Measurements from ENCODE around the gene FAM98C. TPM values are rescaled to one million over a fixed set of nuclear protein-coding genes. Genes with fewer than 3 reads are reported as not detected.
A peak's percentile ranks its signal among the peaks of the same experiment; 100 is the strongest.

The FAM98C gene
- total RNA-seq, 1 donor from 2014 or later = 25.2 TPM

- Mint-ChIP-seq H3K27ac (peak overlapping the region; percentile 98), H3K4me1 (ENCODE audit: unreplicated experiment) (peaks cover 19% of the 10 kb centered on the region), H3K9me3 (no peaks in the 10 kb centered on the region), H3K27me3 (peaks cover 14% of the 10 kb centered on the region), H3K4me3 (peak overlapping the region; percentile 99), H3K36me3 (peaks cover 7% of the 10 kb centered on the region)
- no peak for DNase-seq (ENCODE audit: extremely low spot score, unreplicated experiment)
- TF ChIP-seq, protein P1, sequence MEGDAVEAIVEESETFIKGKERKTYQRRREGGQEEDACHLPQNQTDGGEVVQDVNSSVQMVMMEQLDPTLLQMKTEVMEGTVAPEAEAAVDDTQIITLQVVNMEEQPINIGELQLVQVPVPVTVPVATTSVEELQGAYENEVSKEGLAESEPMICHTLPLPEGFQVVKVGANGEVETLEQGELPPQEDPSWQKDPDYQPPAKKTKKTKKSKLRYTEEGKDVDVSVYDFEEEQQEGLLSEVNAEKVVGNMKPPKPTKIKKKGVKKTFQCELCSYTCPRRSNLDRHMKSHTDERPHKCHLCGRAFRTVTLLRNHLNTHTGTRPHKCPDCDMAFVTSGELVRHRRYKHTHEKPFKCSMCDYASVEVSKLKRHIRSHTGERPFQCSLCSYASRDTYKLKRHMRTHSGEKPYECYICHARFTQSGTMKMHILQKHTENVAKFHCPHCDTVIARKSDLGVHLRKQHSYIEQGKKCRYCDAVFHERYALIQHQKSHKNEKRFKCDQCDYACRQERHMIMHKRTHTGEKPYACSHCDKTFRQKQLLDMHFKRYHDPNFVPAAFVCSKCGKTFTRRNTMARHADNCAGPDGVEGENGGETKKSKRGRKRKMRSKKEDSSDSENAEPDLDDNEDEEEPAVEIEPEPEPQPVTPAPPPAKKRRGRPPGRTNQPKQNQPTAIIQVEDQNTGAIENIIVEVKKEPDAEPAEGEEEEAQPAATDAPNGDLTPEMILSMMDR (conservative IDR thresholded peaks at IDR 0.05) = no peak
These were observed 27.8 kb upstream of the FAM98C start for GRCh38 chr19:38375098-38375493.

DNA sequence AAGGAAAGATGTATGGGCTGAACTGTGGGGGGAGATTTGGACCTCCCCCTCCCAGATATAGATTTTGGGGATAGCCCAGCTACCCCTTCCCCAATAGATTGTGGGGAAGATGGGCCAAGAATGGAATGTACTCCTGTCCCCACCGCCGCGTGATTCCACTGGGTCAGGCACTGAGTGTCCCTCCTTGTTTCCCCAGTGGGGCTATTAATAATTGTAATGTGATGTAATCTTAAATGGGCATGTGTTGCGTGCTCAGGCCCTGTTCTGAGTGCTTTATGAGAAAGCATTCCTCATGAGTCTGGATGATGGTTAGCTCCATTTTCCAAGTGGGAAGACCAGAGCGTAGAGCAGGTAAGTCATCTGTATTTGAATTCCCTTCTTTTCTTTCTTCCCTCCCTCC lies 27.1 kb upstream of the FAM98C start:
- H3K4me3 Mint-ChIP-seq = peak overlapping the region; percentile 99
- H3K36me3 Mint-ChIP-seq = peaks cover 7% of the 10 kb centered on the region
- H3K9me3 Mint-ChIP-seq = no peaks in the 10 kb centered on the region
- H3K27me3 Mint-ChIP-seq = peaks cover 8% of the 10 kb centered on the region
- peaks cover 19% of the 10 kb centered on the region for H3K4me1 Mint-ChIP-seq (ENCODE audit: unreplicated experiment)
- no peak for DNase-seq (ENCODE audit: extremely low spot score, unreplicated experiment)
- peak overlapping the region; percentile 98 for H3K27ac Mint-ChIP-seq
- TF ChIP-seq, protein P1 (conservative IDR thresholded peaks at IDR 0.05) = no peak

DNA sequence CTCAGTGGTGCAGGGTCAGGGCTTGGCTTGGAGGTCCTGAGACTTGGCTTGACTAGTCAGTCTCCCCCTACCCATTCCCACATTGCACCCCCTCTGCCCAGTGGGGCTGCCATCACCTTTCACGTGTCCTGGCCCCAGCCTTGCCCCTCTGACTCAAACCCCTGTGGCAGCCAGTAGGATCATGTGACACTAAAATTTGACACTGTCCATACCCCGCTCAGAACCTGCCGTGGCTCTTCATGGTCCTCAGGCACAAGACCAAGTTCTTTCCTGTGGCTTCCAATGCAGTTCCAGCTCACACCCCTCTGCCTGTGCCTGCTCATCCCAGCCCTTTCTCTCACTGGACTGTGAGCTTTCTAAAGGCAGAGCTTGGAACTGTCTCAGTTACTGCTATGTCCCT lies 26.3 kb upstream of the FAM98C start:
- Mint-ChIP-seq H3K27ac (peak overlapping the region; percentile 98), H3K4me3 (peak overlapping the region; percentile 99), H3K9me3 (no peaks in the 10 kb centered on the region), H3K27me3 (peaks cover 3% of the 10 kb centered on the region), H3K4me1 (ENCODE audit: unreplicated experiment) (peaks cover 19% of the 10 kb centered on the region), H3K36me3 (peaks cover 8% of the 10 kb centered on the region)
- DNase-seq (ENCODE audit: extremely low spot score, unreplicated experiment) = no peak
- TF ChIP-seq, protein P1 (conservative IDR thresholded peaks at IDR 0.05) = no peak

- DNase-seq (ENCODE audit: extremely low spot score, unreplicated experiment) = no peak
- Mint-ChIP-seq H3K36me3 (peaks cover 13% of the 10 kb centered on the region), H3K4me1 (ENCODE audit: unreplicated experiment) (peaks cover 19% of the 10 kb centered on the region), H3K27me3 (no peaks in the 10 kb centered on the region), H3K4me3 (peak overlapping the region; percentile 99), H3K27ac (no peak overlapping the region), H3K9me3 (no peaks in the 10 kb centered on the region)
- TF ChIP-seq, protein P1 (conservative IDR thresholded peaks at IDR 0.05) = no peak
These were observed 25.8 kb upstream of the FAM98C start for GRCh38 chr19:38377052-38377451.

DNA sequence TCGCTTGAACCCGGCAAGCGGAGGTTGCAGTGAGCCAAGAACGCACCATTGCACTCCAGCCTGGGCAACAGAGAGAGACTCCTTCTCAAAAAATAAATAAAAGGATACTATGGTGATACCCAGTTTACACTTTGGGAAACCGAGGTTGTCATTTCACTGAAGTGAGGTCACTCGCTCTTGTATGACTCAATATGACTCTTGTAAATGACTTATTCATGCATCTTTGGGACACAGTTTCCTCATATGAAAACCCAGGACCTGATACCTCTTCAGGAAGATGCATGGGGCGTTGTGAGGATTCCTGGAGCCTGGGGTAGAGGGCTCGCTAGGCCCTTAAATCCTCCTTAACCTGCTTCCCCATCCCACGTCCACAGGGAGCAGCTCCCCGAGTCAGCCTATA lies 24.0 kb upstream of the FAM98C start:
- no peak for DNase-seq (ENCODE audit: extremely low spot score, unreplicated experiment)
- Mint-ChIP-seq H3K27ac (no peak overlapping the region), H3K4me3 (no peak overlapping the region), H3K9me3 (no peaks in the 10 kb centered on the region), H3K36me3 (peaks cover 17% of the 10 kb centered on the region), H3K4me1 (ENCODE audit: unreplicated experiment) (peaks cover 19% of the 10 kb centered on the region), H3K27me3 (no peaks in the 10 kb centered on the region)
- TF ChIP-seq, protein P1 (conservative IDR thresholded peaks at IDR 0.05) = no peak

DNA sequence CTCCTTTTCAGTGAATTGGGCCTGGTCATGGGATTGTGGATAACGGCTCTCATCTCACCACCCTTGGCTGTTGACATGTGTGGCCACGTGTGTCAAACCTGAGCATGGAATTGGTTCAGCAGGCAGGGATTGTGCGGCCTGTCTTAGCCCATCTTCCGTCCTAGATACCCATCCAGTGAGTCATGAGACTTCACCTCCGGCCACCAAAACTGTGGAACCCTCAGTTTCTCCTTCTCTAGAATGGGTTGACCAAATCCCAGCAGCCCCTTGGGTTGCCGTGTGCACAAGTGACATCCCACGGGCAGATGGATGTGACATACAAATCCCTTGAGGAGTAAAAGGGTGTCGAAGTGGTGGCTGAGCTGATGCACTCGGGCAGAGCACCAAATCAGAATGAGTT lies 21.8 kb upstream of the FAM98C start:
- no peaks in the 10 kb centered on the region for H3K9me3 Mint-ChIP-seq
- TF ChIP-seq, protein P1 (conservative IDR thresholded peaks at IDR 0.05) = no peak
- H3K4me1 Mint-ChIP-seq (ENCODE audit: unreplicated experiment) = peaks cover 1% of the 10 kb centered on the region
- peaks cover 17% of the 10 kb centered on the region for H3K36me3 Mint-ChIP-seq
- H3K4me3 Mint-ChIP-seq = no peak overlapping the region
- DNase-seq (ENCODE audit: extremely low spot score, unreplicated experiment) = no peak
- H3K27ac Mint-ChIP-seq = no peak overlapping the region
- no peaks in the 10 kb centered on the region for H3K27me3 Mint-ChIP-seq
